HCT116 (cell line): ENCODE data around the gene ZNF620. TPM values are rescaled to one million over a fixed set of nuclear protein-coding genes. Genes with fewer than 3 reads are reported as not detected.

Source experiments
- ATAC-seq: fragments of 200-7000 bp; cut with Tn5 transposase; 2 replicates; pipeline ENCODE4 v1.9.1; 2020; ENCODE audit warnings: mild to moderate bottlenecking, moderate library complexity
- BruUV-seq: library from RNA; stranded (reverse); fragments of 400-500 nt; replicated peaks from 2 replicates; lab custom pipeline; 2021; lab: Mats Ljungman, UMichigan
- CTCF ChIA-PET: fragments of 300-600 bp; sonication (Branson Sonifier 250); formaldehyde crosslinking; loops from one replicate; lab custom pipeline; 2021; ENCODE audit warnings: antibody characterized with exemption; lab: Charles Lee
- POLR2A ChIA-PET: fragments of 300-600, 350-600 bp; sonication (Branson Sonifier 250); formaldehyde crosslinking; loops from one replicate; lab custom pipeline; 2021; ENCODE audit warnings: antibody characterized with exemption; lab: Charles Lee
- RAD21 ChIA-PET, 2 experiments: fragments of 300-600 bp; sonication (Branson Sonifier 250); formaldehyde crosslinking; loops; one replicate each; lab custom pipeline; 2023; ENCODE audit warnings: low total read pairs in 2 of 2; ENCODE audit not compliant: uncharacterized antibody in 2 of 2, unreplicated experiment in 2 of 2, low non-redundant PET in 1 of 2; lab: Charles Lee
- DNase-seq: peaks from one replicate; pipeline ENCODE4 v3.0.0-alpha.2; 2010; ENCODE audit warnings: low read depth, low spot score
- H2AFZ ChIP-seq: fragments of 200-600 bp; shearing (Covaris generic), sonication (generic); 2 replicates; pipeline ENCODE4 v1.6.1; 2017; ENCODE audit warnings: low read depth, mixed run types, mixed read lengths, antibody characterized with exemption, low read length; ENCODE audit not compliant: poor library complexity, severe bottlenecking
- H3K27ac ChIP-seq: 2 replicates; pipeline ENCODE4 v1.5.1; 2012; ENCODE audit warnings: low read depth, low read length
- H3K27me3 ChIP-seq: fragments of 200-600 bp; sonication (generic); 2 replicates; pipeline ENCODE4 v1.6.1; 2016; ENCODE audit warnings: mixed run types, low read length, mixed read lengths; ENCODE audit not compliant: insufficient read depth
- H3K36me3 ChIP-seq, 2 experiments: fragments of 200-500 bp in 1 of 2; fragments of 200-600 bp in 1 of 2; sonication (Bioruptor generic) in 1 of 2; sonication (generic) in 1 of 2; 2 replicates each; pipeline versions ENCODE4 v1.5.1 to v1.6.1; 2014 to 2016; ENCODE audit warnings: low read length in 2 of 2, inconsistent platforms in 1 of 2, mixed read lengths in 1 of 2, mixed run types in 1 of 2; ENCODE audit not compliant: insufficient read depth in 2 of 2, control insufficient read depth in 1 of 2
- H3K4me1 ChIP-seq, 2 experiments: fragments of 200-600 bp in 1 of 2; sonication (generic) in 1 of 2; 2 replicates each; pipeline versions ENCODE4 v1.5.1 to v1.6.1; 2012 to 2017; ENCODE audit warnings: low read length in 2 of 2, inconsistent platforms in 1 of 2, mild to moderate bottlenecking in 1 of 2, mixed read lengths in 1 of 2, mixed run types in 1 of 2, moderate library complexity in 1 of 2; ENCODE audit not compliant: insufficient read depth in 2 of 2, control insufficient read depth in 1 of 2
- H3K4me2 ChIP-seq: fragments of 200-600 bp; sonication (generic); 2 replicates; pipeline ENCODE4 v1.6.1; 2017; ENCODE audit warnings: mixed run types, low read length, mixed read lengths
- H3K4me3 ChIP-seq, 2 experiments: fragments of 200-600 bp in 1 of 2; sonication (generic) in 1 of 2; replicated peaks in 1 of 2; 2 replicates each; pipeline ENCODE4 v1.5.1; 2011 to 2016; ENCODE audit warnings: low read length in 2 of 2, control low read depth in 1 of 2, low read depth in 1 of 2, mild to moderate bottlenecking in 1 of 2, mixed read lengths in 1 of 2, mixed run types in 1 of 2
- H3K79me2 ChIP-seq: fragments of 200-600 bp; sonication (generic); 2 replicates; pipeline ENCODE4 v1.6.1; 2017; ENCODE audit warnings: mild to moderate bottlenecking, mixed run types, low read length, moderate library complexity, mixed read lengths; ENCODE audit not compliant: insufficient read depth
- H3K9ac ChIP-seq: fragments of 200-600 bp; sonication (generic); 2 replicates; pipeline ENCODE4 v1.6.1; 2016; ENCODE audit warnings: low read length, mixed read lengths
- H3K9me2 ChIP-seq: fragments of 200-600 bp; sonication (generic), shearing (Covaris generic); 2 replicates; pipeline ENCODE4 v1.6.1; 2017; ENCODE audit warnings: mixed run types, mild to moderate bottlenecking, moderate library complexity; ENCODE audit not compliant: insufficient read depth
- H3K9me3 ChIP-seq, 2 experiments: fragments of 200-500 bp in 1 of 2; fragments of 200-600 bp in 1 of 2; sonication (Bioruptor generic) in 1 of 2; sonication (generic) in 1 of 2; 2 replicates each; pipeline ENCODE4 v1.6.1; 2014 to 2017; ENCODE audit warnings: low read length in 2 of 2, mixed read lengths in 2 of 2, inconsistent platforms in 1 of 2, low read depth in 1 of 2, mild to moderate bottlenecking in 1 of 2, mixed run types in 1 of 2, moderate library complexity in 1 of 2; ENCODE audit not compliant: control insufficient read depth in 1 of 2, insufficient read depth in 1 of 2
- H4K20me1 ChIP-seq: fragments of 200-600 bp; sonication (generic), shearing (Covaris generic); 2 replicates; pipeline ENCODE4 v1.6.1; 2017; ENCODE audit warnings: mixed run types, mild to moderate bottlenecking, moderate library complexity; ENCODE audit not compliant: insufficient read depth
- CBX3 ChIP-seq: IDR thresholded peaks from 2 replicates; pipeline ENCODE4 v1.6.1; 2012; ENCODE audit warnings: low read depth
- CEBPB ChIP-seq: IDR thresholded peaks from 2 replicates; pipeline ENCODE4 v1.6.1; 2012; ENCODE audit warnings: low read depth
- EZH2phosphoT487 ChIP-seq: fragments of 200-600 bp; IDR thresholded peaks from 2 replicates; pipeline ENCODE4 v1.6.1; 2018; ENCODE audit warnings: antibody characterized with exemption, borderline replicate concordance
- FOSL1 ChIP-seq: IDR thresholded peaks from 2 replicates; pipeline ENCODE4 v1.6.1; 2012; ENCODE audit warnings: low read depth
- JUND ChIP-seq: IDR thresholded peaks from 2 replicates; pipeline ENCODE4 v1.6.1; 2012
- POLR2A ChIP-seq: IDR thresholded peaks from 2 replicates; pipeline ENCODE4 v1.7.0; 2011; ENCODE audit warnings: borderline replicate concordance; ENCODE audit not compliant: insufficient read depth, insufficient read length; ENCODE audit errors: extremely low read depth
- POLR2AphosphoS5 ChIP-seq: IDR thresholded peaks from 2 replicates; pipeline ENCODE4 v1.6.1; 2011; ENCODE audit warnings: mild to moderate bottlenecking, low read depth, low read length, moderate library complexity
- SIN3A ChIP-seq: IDR thresholded peaks from 2 replicates; pipeline ENCODE4 v1.6.1; 2012; ENCODE audit warnings: low read depth
- SP1 ChIP-seq: IDR thresholded peaks from 2 replicates; pipeline ENCODE4 v1.6.1; 2012; ENCODE audit warnings: low read depth
- YY1 ChIP-seq: IDR thresholded peaks from 2 replicates; pipeline ENCODE4 v1.6.1; 2011; ENCODE audit warnings: low read length, low read depth, moderate library complexity, mild to moderate bottlenecking; ENCODE audit not compliant: insufficient replicate concordance; ENCODE audit errors: extremely low read depth
- ZFX ChIP-seq: fragments of 450-650 bp; IDR thresholded peaks from 2 replicates; pipeline ENCODE4 v1.6.1; 2017
- intact Hi-C: fragments of 100-400 bp; cut with micrococcal nuclease; formaldehyde crosslinking; loops from 2 replicates; pipeline ENCODE4 v1.10.0; 2022
- total RNA-seq: library from RNA; stranded (reverse); gene quantifications from one replicate; pipeline ENCODE4 v1.2.1, GENCODE V29; 2021; ENCODE audit not compliant: unreplicated experiment
- TF ChIP-seq, protein P1 (sequence below): IDR thresholded peaks from 2 replicates; pipeline ENCODE4 v1.6.1; 2012
- TF ChIP-seq, protein P2 (sequence below): IDR thresholded peaks from 2 replicates; pipeline ENCODE4 v1.6.1; 2012
- TF ChIP-seq, protein P3 (sequence below), 3 experiments: fragments of 200-600 bp in 1 of 3; sonication (generic) in 1 of 3; IDR thresholded peaks in 2 of 3; conservative IDR thresholded peaks in 1 of 3; 2 replicates each; pipeline ENCODE4 v1.5.1; 2012 to 2017; ENCODE audit warnings: low read depth in 2 of 3, low read length in 2 of 3, antibody characterized with exemption in 1 of 3, borderline replicate concordance in 1 of 3, control low read depth in 1 of 3, mild to moderate bottlenecking in 1 of 3, mixed read lengths in 1 of 3, mixed run types in 1 of 3, moderate library complexity in 1 of 3; ENCODE audit not compliant: insufficient read depth in 1 of 3

The ZNF620 gene
- total RNA-seq, 1 experiment from 2014 or later, result 10.2 TPM

DNA sequence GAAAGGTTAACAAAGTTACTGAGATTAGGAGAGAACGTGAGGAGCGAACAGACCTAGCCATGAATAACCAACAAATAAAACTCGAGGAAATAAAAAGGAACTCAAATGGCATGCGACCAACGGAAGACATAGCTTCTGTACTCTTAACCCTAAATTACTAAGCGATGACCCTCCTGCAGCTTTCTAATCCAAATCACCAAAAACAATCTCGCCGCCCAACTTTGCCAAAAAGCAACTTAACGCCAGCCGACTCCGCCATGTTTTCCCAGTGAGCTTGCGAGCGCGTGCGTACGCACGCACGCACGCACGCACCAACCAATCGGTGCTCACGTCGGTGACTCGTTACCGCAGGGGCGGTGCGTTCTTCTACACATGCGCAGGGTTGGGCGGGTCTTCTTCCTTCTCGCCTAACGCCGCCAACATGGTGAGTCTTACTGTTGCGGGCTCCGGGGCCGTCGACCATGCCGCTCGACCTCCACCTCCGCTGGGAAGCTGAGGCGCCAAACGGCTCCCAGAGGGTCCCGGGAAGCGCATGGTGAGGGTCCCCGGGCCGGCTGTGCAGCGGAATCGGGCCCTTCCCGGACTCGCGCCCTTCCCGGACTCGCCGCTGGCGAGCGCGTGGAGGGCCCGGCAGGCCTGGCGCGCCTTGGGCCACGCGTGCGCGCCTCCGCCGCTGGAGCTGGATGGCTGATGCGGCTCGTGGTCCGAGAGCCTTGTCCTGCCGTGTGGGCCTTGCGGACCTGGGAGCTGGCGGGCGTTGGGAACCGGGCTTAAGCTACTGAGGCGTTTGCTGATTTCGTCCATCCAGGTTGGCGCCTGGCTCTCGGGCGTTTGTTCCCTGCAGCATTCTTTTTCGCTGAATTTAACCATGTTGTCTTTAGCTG is 48.7 kb upstream of the ZNF620 start, which contains the start of gene RPL14:
RPL14 (plus strand) TSS at position 400 of the 884 bp plus-strand sequence; CDS start at position 533, 133 bp downstream.
- DNase-seq, result peak; percentile 87
- Histone ChIP-seq H4K20me1 (peaks cover 29% of the 10 kb centered on the region; the same call in 1 of the 2 replicates), H3K4me1 (peaks cover 12 to 28% of the 10 kb centered on the region in 2 experiments; a peak in 3 of 4 replicates), H3K9me3 (no peaks in the 10 kb centered on the region), H3K27me3 (no peaks in the 10 kb centered on the region), H2AFZ (no peak within 1 kb of the TSS), H3K36me3 (peaks cover 39 to 40% of the 10 kb centered on the region in 2 experiments), H3K79me2 (peaks cover 57% of the 10 kb centered on the region), H3K4me3 (peak within 1 kb of the TSS; percentile 70 to 90), H3K9me2 (no peaks in the 10 kb centered on the region), H3K27ac (peak within 1 kb of the TSS; percentile 87), H3K4me2 (peak within 1 kb of the TSS; percentile 92), H3K9ac (peak within 1 kb of the TSS; percentile 97)
- TF ChIP-seq CEBPB (no peak), CBX3 (no peak), POLR2A (peak; percentile 94), YY1 (peak; percentile 97), POLR2AphosphoS5 (peak; percentile 99), SP1 (peak; percentile 82), EZH2phosphoT487 (no peak), FOSL1 (no peak), SIN3A (peak; percentile 93), ZFX (peak; percentile 98), JUND (peak; percentile 29; the same call in 1 of the 2 replicates)
- TF ChIP-seq, protein P1, sequence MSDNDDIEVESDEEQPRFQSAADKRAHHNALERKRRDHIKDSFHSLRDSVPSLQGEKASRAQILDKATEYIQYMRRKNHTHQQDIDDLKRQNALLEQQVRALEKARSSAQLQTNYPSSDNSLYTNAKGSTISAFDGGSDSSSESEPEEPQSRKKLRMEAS, result peak; percentile 96
- TF ChIP-seq, protein P2, sequence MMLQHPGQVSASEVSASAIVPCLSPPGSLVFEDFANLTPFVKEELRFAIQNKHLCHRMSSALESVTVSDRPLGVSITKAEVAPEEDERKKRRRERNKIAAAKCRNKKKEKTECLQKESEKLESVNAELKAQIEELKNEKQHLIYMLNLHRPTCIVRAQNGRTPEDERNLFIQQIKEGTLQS, result no peak
- TF ChIP-seq, protein P3, sequence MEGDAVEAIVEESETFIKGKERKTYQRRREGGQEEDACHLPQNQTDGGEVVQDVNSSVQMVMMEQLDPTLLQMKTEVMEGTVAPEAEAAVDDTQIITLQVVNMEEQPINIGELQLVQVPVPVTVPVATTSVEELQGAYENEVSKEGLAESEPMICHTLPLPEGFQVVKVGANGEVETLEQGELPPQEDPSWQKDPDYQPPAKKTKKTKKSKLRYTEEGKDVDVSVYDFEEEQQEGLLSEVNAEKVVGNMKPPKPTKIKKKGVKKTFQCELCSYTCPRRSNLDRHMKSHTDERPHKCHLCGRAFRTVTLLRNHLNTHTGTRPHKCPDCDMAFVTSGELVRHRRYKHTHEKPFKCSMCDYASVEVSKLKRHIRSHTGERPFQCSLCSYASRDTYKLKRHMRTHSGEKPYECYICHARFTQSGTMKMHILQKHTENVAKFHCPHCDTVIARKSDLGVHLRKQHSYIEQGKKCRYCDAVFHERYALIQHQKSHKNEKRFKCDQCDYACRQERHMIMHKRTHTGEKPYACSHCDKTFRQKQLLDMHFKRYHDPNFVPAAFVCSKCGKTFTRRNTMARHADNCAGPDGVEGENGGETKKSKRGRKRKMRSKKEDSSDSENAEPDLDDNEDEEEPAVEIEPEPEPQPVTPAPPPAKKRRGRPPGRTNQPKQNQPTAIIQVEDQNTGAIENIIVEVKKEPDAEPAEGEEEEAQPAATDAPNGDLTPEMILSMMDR (IDR thresholded peaks at IDR 0.05 in 2 of 3, conservative IDR thresholded peaks at IDR 0.05 in 1 of 3; ENCODE audit: borderline replicate concordance in 1 of 3, insufficient read depth in 1 of 3, low read depth in 2 of 3, low read length in 2 of 3), result no peak
- intact Hi-C loops, result no loop called here
- RAD21 ChIA-PET, result no interaction called here
- BruUV-seq, result no TSS peak
- peak; percentile 76 for ATAC-seq
- CTCF ChIA-PET, result interaction anchor here (1.2 kb wide), 1 partner anchor 124 kb away, joined by 4 read pairs; no protein-coding TSS in a partner anchor
- POLR2A ChIA-PET, result interaction anchor here (0.6 to 1.5 kb wide), 7 partner anchors 20 to 248 kb away, joined by 3 to 9 read pairs (median 4); partner anchors contain the start of genes ZNF619, ZNF620 and ZNF621
